NCI-H2171 (cell line): ENCODE results near the gene MYO19.
"Not testable (repeated sequence)": the region's sequence is repeated elsewhere in the genome, so short reads cannot be mapped to it uniquely, and the experiment has no call there.

Experiments
- DNase-seq: peaks from one replicate; lab custom pipeline; 2025; lab: John Stamatoyannopoulos, UW

MYO19 gene

GRCh38 chr17:36529121-36529520 lies 5.5 kb downstream of the MYO19 start:
- DNase-seq = no peak

- peak; percentile 56 for DNase-seq
These were observed 6.9 kb downstream of the MYO19 start for GRCh38 chr17:36527621-36528250.

- no peak for DNase-seq
These were observed 8.8 kb downstream of the MYO19 start for GRCh38 chr17:36525888-36526287.

GRCh38 chr17:36525113-36525512 lies 9.6 kb downstream of the MYO19 start:
- no peak for DNase-seq

GRCh38 chr17:36524428-36524876 lies 10.2 kb downstream of the MYO19 start:
- DNase-seq = no peak

- peak; percentile 4 for DNase-seq
These were observed 11.6 kb downstream of the MYO19 start for GRCh38 chr17:36523113-36523512.

- no peak for DNase-seq
These were observed 18.8 kb downstream of the MYO19 start for GRCh38 chr17:36515837-36516236.

- DNase-seq = no peak
These were observed 19.8 kb downstream of the MYO19 start for GRCh38 chr17:36514856-36515255.

- no peak for DNase-seq
These were observed 22.0 kb downstream of the MYO19 start for GRCh38 chr17:36512641-36513040.

GRCh38 chr17:36511216-36511615 lies 23.5 kb downstream of the MYO19 start:
- no peak for DNase-seq

- DNase-seq = no peak
These were observed 24.0 kb downstream of the MYO19 start for GRCh38 chr17:36510636-36511035.

- no peak for DNase-seq
These were observed 25.2 kb downstream of the MYO19 start for GRCh38 chr17:36509272-36509985.

- not testable (repeated sequence) for DNase-seq
These were observed 26.2 kb downstream of the MYO19 start for GRCh38 chr17:36508439-36508838.

- DNase-seq = no peak
These were observed 27.4 kb downstream of the MYO19 start for GRCh38 chr17:36507266-36507665.

- no peak for DNase-seq
These were observed 27.8 kb downstream of the MYO19 start for GRCh38 chr17:36506831-36507230.

GRCh38 chr17:36506249-36506826 lies 28.3 kb downstream of the MYO19 start:
- DNase-seq = no peak

- DNase-seq = no peak
These were observed 29.5 kb downstream of the MYO19 start for GRCh38 chr17:36505171-36505570.

- DNase-seq = no peak
These were observed 30.5 kb downstream of the MYO19 start for GRCh38 chr17:36504156-36504545.

GRCh38 chr17:36503456-36504155 lies 31.1 kb downstream of the MYO19 start:
- no peak for DNase-seq

- no peak for DNase-seq
These were observed 32.7 kb downstream of the MYO19 start for GRCh38 chr17:36501963-36502362.

- DNase-seq = no peak
These were observed 33.3 kb downstream of the MYO19 start for GRCh38 chr17:36501351-36501750.

GRCh38 chr17:36500745-36501225 lies 33.9 kb downstream of the MYO19 start:
- DNase-seq = no peak
